Measurements from ENCODE around the gene RTCA. TPM values are rescaled to one million over a fixed set of nuclear protein-coding genes. Genes with fewer than 3 reads are reported as not detected.

RTCA gene
- total RNA-seq, 1 experiment from 2014 or later = 60.4 TPM

GRCh38 chr1:100267284-100267683 lies 1.3 kb downstream of the RTCA start:
- no peaks in the 10 kb centered on the region for H3K27me3 Mint-ChIP-seq (ENCODE audit: insufficient read depth, unreplicated experiment)
- no peak for DNase-seq (ENCODE audit: unreplicated experiment)
- no TSS peak for BruUV-seq (replicated peaks)
- peak overlapping the region; percentile 90 for H3K4me3 Mint-ChIP-seq (ENCODE audit: unreplicated experiment)
- H3K27ac Mint-ChIP-seq (ENCODE audit: low read depth, unreplicated experiment) = peak overlapping the region; percentile 85
- peaks cover 61% of the 10 kb centered on the region for H3K36me3 Mint-ChIP-seq (ENCODE audit: insufficient read depth, unreplicated experiment)
- POLR2A ChIA-PET = interaction anchor here (0.6 to 4.3 kb wide), 19 partner anchors 8 to 629 kb away, joined by 3 to 114 read pairs (median 4); partner anchors contain the start of genes AGL, CDC14A, DBT and EXTL2
- H3K4me1 Mint-ChIP-seq (ENCODE audit: insufficient read depth, unreplicated experiment) = peaks cover 10% of the 10 kb centered on the region
- intact Hi-C loops (cut with micrococcal nuclease) = loop anchor here (2.0 kb wide), 2 partner anchors 84 to 134 kb away; partner anchors contain the start of genes SASS6 and TRMT13
- TF ChIP-seq CTCF (IDR thresholded peaks at IDR 0.05; ENCODE audit: unreplicated experiment) = no peak
- CTCF ChIA-PET = interaction anchor here (0.8 to 2.2 kb wide), 3 partner anchors 11 to 192 kb away, joined by 3 to 12 read pairs (median 3); partner anchors contain the start of gene CDC14A
- H3K9me3 Mint-ChIP-seq (ENCODE audit: unreplicated experiment) = no peaks in the 10 kb centered on the region

DNA sequence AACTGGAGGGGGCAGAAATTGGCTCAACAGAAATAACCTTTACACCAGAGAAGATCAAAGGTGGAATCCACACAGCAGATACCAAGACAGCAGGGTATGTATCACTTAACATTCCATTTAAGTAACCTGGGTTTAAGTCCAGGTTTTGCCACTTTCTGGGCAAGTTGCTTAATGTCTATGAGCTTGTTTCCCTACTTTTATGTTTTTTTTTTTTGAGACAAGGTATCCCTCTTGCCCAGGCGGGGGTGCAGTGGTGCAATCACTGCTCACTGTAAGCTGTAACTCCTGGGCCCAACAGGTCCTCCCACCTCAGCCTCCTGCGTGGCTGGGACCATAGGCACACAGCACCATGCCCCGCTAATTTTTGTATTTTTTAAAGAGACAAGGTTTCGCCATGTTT lies 2.2 kb downstream of the RTCA start:
- CTCF ChIA-PET = interaction anchor here (0.8 to 2.2 kb wide), 4 partner anchors 10 to 191 kb away, joined by 3 to 12 read pairs (median 4); no protein-coding TSS in a partner anchor
- no peak for TF ChIP-seq CTCF (IDR thresholded peaks at IDR 0.05; ENCODE audit: unreplicated experiment)
- no peak for DNase-seq (ENCODE audit: unreplicated experiment)
- Mint-ChIP-seq H3K27me3 (ENCODE audit: insufficient read depth, unreplicated experiment) (no peaks in the 10 kb centered on the region), H3K9me3 (ENCODE audit: unreplicated experiment) (no peaks in the 10 kb centered on the region), H3K4me1 (ENCODE audit: insufficient read depth, unreplicated experiment) (peaks cover 10% of the 10 kb centered on the region), H3K36me3 (ENCODE audit: insufficient read depth, unreplicated experiment) (peaks cover 66% of the 10 kb centered on the region), H3K4me3 (ENCODE audit: unreplicated experiment) (no peak overlapping the region), H3K27ac (ENCODE audit: low read depth, unreplicated experiment) (no peak overlapping the region)
- BruUV-seq (replicated peaks) = no TSS peak
- intact Hi-C loops (cut with micrococcal nuclease) = no loop called here
- POLR2A ChIA-PET = interaction anchor here (0.6 to 3.2 kb wide), 4 partner anchors 19 to 35 kb away, joined by 3 to 12 read pairs (median 4); partner anchors contain the start of gene DBT

- no peak overlapping the region for H3K27ac Mint-ChIP-seq (ENCODE audit: low read depth, unreplicated experiment)
- H3K27me3 Mint-ChIP-seq (ENCODE audit: insufficient read depth, unreplicated experiment) = no peaks in the 10 kb centered on the region
- intact Hi-C loops (cut with micrococcal nuclease) = loop anchor here (5.0 to 10.0 kb wide), 2 partner anchors 179 to 587 kb away; no protein-coding TSS in a partner anchor
- no peaks in the 10 kb centered on the region for H3K9me3 Mint-ChIP-seq (ENCODE audit: unreplicated experiment)
- peaks cover 4% of the 10 kb centered on the region for H3K4me1 Mint-ChIP-seq (ENCODE audit: insufficient read depth, unreplicated experiment)
- peak; percentile 38 for DNase-seq (ENCODE audit: unreplicated experiment)
- BruUV-seq (replicated peaks) = no TSS peak
- ChIA-PET POLR2A (no interaction called here), CTCF (interaction anchor here (0.6 to 2.1 kb wide), 7 partner anchors 10 to 435 kb away, joined by 3 to 7 read pairs (median 3); no protein-coding TSS in a partner anchor)
- H3K36me3 Mint-ChIP-seq (ENCODE audit: insufficient read depth, unreplicated experiment) = peaks cover 78% of the 10 kb centered on the region
- TF ChIP-seq CTCF (IDR thresholded peaks at IDR 0.05; ENCODE audit: unreplicated experiment) = no peak
- H3K4me3 Mint-ChIP-seq (ENCODE audit: unreplicated experiment) = no peak overlapping the region
These were observed 11.8 kb downstream of the RTCA start for GRCh38 chr1:100277866-100278265.

- intact Hi-C loops (cut with micrococcal nuclease) = loop anchor here (5.0 to 10.0 kb wide), 2 partner anchors 178 to 585 kb away; no protein-coding TSS in a partner anchor
- no peak for TF ChIP-seq CTCF (IDR thresholded peaks at IDR 0.05; ENCODE audit: unreplicated experiment)
- peaks cover 85% of the 10 kb centered on the region for H3K36me3 Mint-ChIP-seq (ENCODE audit: insufficient read depth, unreplicated experiment)
- H3K4me3 Mint-ChIP-seq (ENCODE audit: unreplicated experiment) = no peak overlapping the region
- H3K9me3 Mint-ChIP-seq (ENCODE audit: unreplicated experiment) = no peaks in the 10 kb centered on the region
- BruUV-seq (replicated peaks) = no TSS peak
- ChIA-PET CTCF (no interaction called here), POLR2A (interaction anchor here (0.6 to 0.9 kb wide), 2 partner anchors 13 to 63 kb away, joined by 3 read pairs; no protein-coding TSS in a partner anchor)
- H3K4me1 Mint-ChIP-seq (ENCODE audit: insufficient read depth, unreplicated experiment) = peaks cover 4% of the 10 kb centered on the region
- no peaks in the 10 kb centered on the region for H3K27me3 Mint-ChIP-seq (ENCODE audit: insufficient read depth, unreplicated experiment)
- no peak for DNase-seq (ENCODE audit: unreplicated experiment)
- no peak overlapping the region for H3K27ac Mint-ChIP-seq (ENCODE audit: low read depth, unreplicated experiment)
These were observed 13.4 kb downstream of the RTCA start for GRCh38 chr1:100279358-100279923.

All from MCF 10A (cell line).